SK-N-MC (cell line): ENCODE results near the gene DYRK4.

Experiments used
- EZH2 ChIP-seq: fragments of 200-600 bp; sonication (generic); IDR thresholded peaks from one replicate; pipeline ENCODE4 v1.6.1; 2017; ENCODE audit warnings: antibody characterized with exemption
- POLR2AphosphoS5 ChIP-seq: IDR thresholded peaks from 2 replicates; pipeline ENCODE4 v1.6.1; 2012; ENCODE audit warnings: mild to moderate bottlenecking, low read depth, low read length, borderline replicate concordance

DNA sequence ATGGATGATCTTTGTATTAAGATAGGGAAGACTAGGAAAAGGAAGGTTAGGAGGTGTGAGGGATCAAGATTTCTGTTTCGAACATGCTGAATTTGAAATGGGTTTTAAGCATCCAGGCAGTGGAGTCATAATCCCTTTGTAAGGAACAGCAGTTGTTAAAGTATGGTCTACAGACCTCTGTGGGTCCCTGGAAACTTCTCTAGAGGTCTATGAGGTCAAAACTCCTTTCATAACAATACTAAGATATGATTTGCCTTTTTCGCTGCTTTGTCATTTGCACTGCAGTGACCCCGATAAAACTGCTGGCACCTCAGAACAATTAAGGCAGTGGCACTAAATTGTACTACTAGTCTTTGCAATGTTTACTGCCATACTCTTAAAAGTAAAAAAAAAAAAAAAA, 21.8 kb upstream of the DYRK4 start:
- TF ChIP-seq EZH2 (no peak), POLR2AphosphoS5 (no peak)
